Kidney (tissue), 14 donors: ENCODE data around the gene WDR6. TPM values are rescaled to one million over a fixed set of nuclear protein-coding genes. Genes with fewer than 3 reads are reported as not detected.
A peak's percentile ranks its signal among the peaks of the same experiment; 100 is the strongest.

Experiments
- DNase-seq, 5 donors: peaks; one replicate each; pipeline ENCODE4 v3.0.0-alpha.2; 2013 to 2020
- FAIRE-seq: peaks from 2 replicates; lab custom pipeline; 2012; peaks lifted over from hg19 to GRCh38; lab: Jason Lieb, UNC
- H3K27ac ChIP-seq, 2 donors: one replicate each; pipeline ENCODE4 v1.7.0; 2013; ENCODE audit warnings: low read depth in 2 of 2, low read length in 2 of 2, inconsistent platforms in 1 of 2
- H3K27me3 ChIP-seq: one replicate; pipeline ENCODE4 v1.7.1; 2013; ENCODE audit warnings: low read length, inconsistent platforms; ENCODE audit not compliant: control insufficient read depth, insufficient read depth
- H3K36me3 ChIP-seq, 3 donors: one replicate each; pipeline versions ENCODE4 v1.7.0 to v1.7.1; 2013; ENCODE audit warnings: low read length in 3 of 3, control low read depth in 1 of 3, inconsistent platforms in 1 of 3; ENCODE audit not compliant: insufficient read depth in 3 of 3, control insufficient read depth in 2 of 3
- H3K4me1 ChIP-seq, 3 donors: one replicate each; pipeline versions ENCODE4 v1.7.0 to v1.7.1; 2013; ENCODE audit warnings: low read length in 3 of 3, inconsistent platforms in 1 of 3, low read depth in 1 of 3; ENCODE audit not compliant: control insufficient read depth in 2 of 3, insufficient read depth in 2 of 3
- H3K4me3 ChIP-seq, 3 donors: one replicate each; pipeline versions ENCODE4 v1.7.0 to v1.8.1; 2013; ENCODE audit warnings: low read length in 3 of 3, control low read depth in 1 of 3, inconsistent platforms in 1 of 3
- H3K9ac ChIP-seq, 3 donors: one replicate each; pipeline versions ENCODE4 v1.7.0 to v1.7.1; 2013; ENCODE audit warnings: low read length in 3 of 3, control low read depth in 1 of 3, inconsistent platforms in 1 of 3
- H3K9me3 ChIP-seq, 3 donors: one replicate each; pipeline versions ENCODE4 v1.7.0 to v1.7.1; 2013; ENCODE audit warnings: low read length in 3 of 3, control low read depth in 1 of 3, inconsistent platforms in 1 of 3; ENCODE audit not compliant: control insufficient read depth in 2 of 3, insufficient read depth in 1 of 3
- CTCF ChIP-seq: IDR thresholded peaks from 3 replicates; pipeline ENCODE4 v1.5.1; 2012; ENCODE audit warnings: mild to moderate bottlenecking, moderate library complexity, borderline replicate concordance; ENCODE audit not compliant: insufficient read depth; ENCODE audit errors: extremely low read depth
- intact Hi-C: fragments of 100-400 bp; cut with DNase I; formaldehyde crosslinking; loops from one replicate; pipeline ENCODE4 v1.11.1; 2022
- polyA plus RNA-seq: library from polyadenylated mRNA; stranded (reverse); fragments of 350-450 nt; fragmentation: Illumina TruSeq; extraction: RNeasy Lipid Tissue Mini Kit (QIAGEN cat#74804); gene quantifications from one replicate; pipeline ENCODE4 v1.2.3, GENCODE V29; 2014; ENCODE audit warnings: low read depth, low replicate concordance; ENCODE audit not compliant: insufficient read depth
- total RNA-seq: library from RNA; stranded (reverse); fragmentation: NEBNext Ultra II Directional; extraction: Animal tissue kit (Norgen Biotek cat#: 25700); gene quantifications from one replicate; pipeline ENCODE4 v1.2.1, GENCODE V29; 2021
- donor health status: control.
- donor health status: control.
- donor health status: control.
- donor health status: control.
- donor health status: control.
- donor health status: DM: yes; HTN: yes; CAD: no.
- donor health status: Normal renal cell carcinoma (clear cell type).

Gene WDR6
- total and polyA plus RNA-seq, 2 donors from 2014 or later = 105 to 158 TPM

GRCh38 chr3:49016414-49017228 is 9.4 kb downstream of the WDR6 start:
- H3K4me3 ChIP-seq = peak overlapping the region in 1 of 3 donors; percentile 81
- H3K36me3 ChIP-seq = peaks cover 0 to 31% (median 20%) of the 10 kb centered on the region in 3 donors
- TF ChIP-seq CTCF = no peak
- FAIRE-seq (no peak), DNase-seq (peak in 1 of 5 donors; percentile 48)
- intact Hi-C loops = no loop called here
- H3K27ac ChIP-seq = no peak overlapping the region
- H3K9me3 ChIP-seq = no peaks in the 10 kb centered on the region
- H3K4me1 ChIP-seq = peaks cover 0 to 19% (median 7%) of the 10 kb centered on the region in 3 donors
- H3K9ac ChIP-seq = no peak overlapping the region
- H3K27me3 ChIP-seq = no peaks in the 10 kb centered on the region

- H3K9ac ChIP-seq = peak overlapping the region in 1 of 3 donors; percentile 63
- no peak for TF ChIP-seq CTCF
- H3K27me3 ChIP-seq = no peaks in the 10 kb centered on the region
- H3K36me3 ChIP-seq = peaks cover 0 to 27% (median 20%) of the 10 kb centered on the region in 3 donors
- no peaks in the 10 kb centered on the region for H3K9me3 ChIP-seq
- H3K4me3 ChIP-seq = peak overlapping the region; percentile 44 to 81 (median 78)
- intact Hi-C loops = no loop called here
- FAIRE-seq = no peak
- H3K4me1 ChIP-seq = peaks cover 0 to 20% (median 7%) of the 10 kb centered on the region in 3 donors
- peak in 2 of 5 donors; percentile 30 to 63 for DNase-seq
- H3K27ac ChIP-seq = peak overlapping the region in 1 of 2 donors; percentile 57
Measured at GRCh38 chr3:49017229-49017970, 10.2 kb downstream of the WDR6 start.

- FAIRE-seq (no peak), DNase-seq (peak; percentile 72 to 91 (median 85))
- intact Hi-C loops = no loop called here
- Histone ChIP-seq H3K27ac (peak within 1 kb of the TSS; percentile 57 to 63), H3K9ac (peak within 1 kb of the TSS; percentile 44 to 64 (median 63)), H3K4me1 (peaks cover 0 to 27% (median 7%) of the 10 kb centered on the region in 3 donors), H3K36me3 (peaks cover 1 to 23% (median 17%) of the 10 kb centered on the region in 3 donors), H3K4me3 (peak within 1 kb of the TSS; percentile 68 to 81 (median 78)), H3K9me3 (no peaks in the 10 kb centered on the region), H3K27me3 (no peaks in the 10 kb centered on the region)
- TF ChIP-seq CTCF = no peak
Measured at GRCh38 chr3:49017971-49018706, 10.9 kb downstream of the WDR6 start, which contains the start of gene DALRD3. Gene DALRD3 (minus strand): TSS chr3:49018580. CDS start chr3:49018564, 16 bp downstream.
